ENCODE results near the gene C9orf153. TPM values are rescaled to one million over a fixed set of nuclear protein-coding genes. Genes with fewer than 3 reads are reported as not detected.

Gene C9orf153
- total RNA-seq, 1 experiment from 2014 or later = not detected

DNA sequence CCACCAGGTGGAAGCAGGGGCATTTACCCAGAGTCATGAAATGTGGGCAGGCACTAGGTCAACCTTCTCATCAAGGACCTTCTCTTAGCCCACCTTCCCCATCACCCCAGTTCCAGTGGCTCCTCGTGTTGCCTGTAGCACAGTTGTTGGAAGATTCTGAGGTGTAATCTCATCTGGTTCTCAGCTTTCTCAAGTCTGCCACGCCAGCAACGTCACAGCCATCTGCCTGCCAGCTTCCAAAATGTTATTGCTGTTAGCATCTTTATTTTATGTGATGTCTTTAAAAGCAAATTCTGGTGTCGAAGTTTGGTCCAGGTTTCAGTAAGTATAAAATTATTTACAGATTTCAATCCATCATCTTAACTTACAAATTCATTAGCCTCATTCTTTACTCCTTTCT lies 10.7 kb downstream of the C9orf153 start:
- TF ChIP-seq, protein P1, sequence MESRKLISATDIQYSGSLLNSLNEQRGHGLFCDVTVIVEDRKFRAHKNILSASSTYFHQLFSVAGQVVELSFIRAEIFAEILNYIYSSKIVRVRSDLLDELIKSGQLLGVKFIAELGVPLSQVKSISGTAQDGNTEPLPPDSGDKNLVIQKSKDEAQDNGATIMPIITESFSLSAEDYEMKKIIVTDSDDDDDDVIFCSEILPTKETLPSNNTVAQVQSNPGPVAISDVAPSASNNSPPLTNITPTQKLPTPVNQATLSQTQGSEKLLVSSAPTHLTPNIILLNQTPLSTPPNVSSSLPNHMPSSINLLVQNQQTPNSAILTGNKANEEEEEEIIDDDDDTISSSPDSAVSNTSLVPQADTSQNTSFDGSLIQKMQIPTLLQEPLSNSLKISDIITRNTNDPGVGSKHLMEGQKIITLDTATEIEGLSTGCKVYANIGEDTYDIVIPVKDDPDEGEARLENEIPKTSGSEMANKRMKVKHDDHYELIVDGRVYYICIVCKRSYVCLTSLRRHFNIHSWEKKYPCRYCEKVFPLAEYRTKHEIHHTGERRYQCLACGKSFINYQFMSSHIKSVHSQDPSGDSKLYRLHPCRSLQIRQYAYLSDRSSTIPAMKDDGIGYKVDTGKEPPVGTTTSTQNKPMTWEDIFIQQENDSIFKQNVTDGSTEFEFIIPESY (IDR thresholded peaks at IDR 0.05; ENCODE audit: extremely low read depth, insufficient replicate concordance, low read length) = no peak
- no peak for TF ChIP-seq ZFX (IDR thresholded peaks at IDR 0.05)
- no peak for TF ChIP-seq YY1 (IDR thresholded peaks at IDR 0.05; ENCODE audit: extremely low read depth, insufficient replicate concordance, low read depth, low read length)
- TF ChIP-seq SP1 (IDR thresholded peaks at IDR 0.05; ENCODE audit: low read depth) = no peak
- TF ChIP-seq EGR1 (IDR thresholded peaks at IDR 0.05; ENCODE audit: low read depth) = no peak
- no peak for TF ChIP-seq JUND (IDR thresholded peaks at IDR 0.05)
- TF ChIP-seq ZNF274 (IDR thresholded peaks at IDR 0.05; ENCODE audit: low read depth, low read length) = no peak
- TF ChIP-seq, protein P2, sequence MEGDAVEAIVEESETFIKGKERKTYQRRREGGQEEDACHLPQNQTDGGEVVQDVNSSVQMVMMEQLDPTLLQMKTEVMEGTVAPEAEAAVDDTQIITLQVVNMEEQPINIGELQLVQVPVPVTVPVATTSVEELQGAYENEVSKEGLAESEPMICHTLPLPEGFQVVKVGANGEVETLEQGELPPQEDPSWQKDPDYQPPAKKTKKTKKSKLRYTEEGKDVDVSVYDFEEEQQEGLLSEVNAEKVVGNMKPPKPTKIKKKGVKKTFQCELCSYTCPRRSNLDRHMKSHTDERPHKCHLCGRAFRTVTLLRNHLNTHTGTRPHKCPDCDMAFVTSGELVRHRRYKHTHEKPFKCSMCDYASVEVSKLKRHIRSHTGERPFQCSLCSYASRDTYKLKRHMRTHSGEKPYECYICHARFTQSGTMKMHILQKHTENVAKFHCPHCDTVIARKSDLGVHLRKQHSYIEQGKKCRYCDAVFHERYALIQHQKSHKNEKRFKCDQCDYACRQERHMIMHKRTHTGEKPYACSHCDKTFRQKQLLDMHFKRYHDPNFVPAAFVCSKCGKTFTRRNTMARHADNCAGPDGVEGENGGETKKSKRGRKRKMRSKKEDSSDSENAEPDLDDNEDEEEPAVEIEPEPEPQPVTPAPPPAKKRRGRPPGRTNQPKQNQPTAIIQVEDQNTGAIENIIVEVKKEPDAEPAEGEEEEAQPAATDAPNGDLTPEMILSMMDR (IDR thresholded peaks at IDR 0.05 in 2 of 3, conservative IDR thresholded peaks at IDR 0.05 in 1 of 3; ENCODE audit: borderline replicate concordance in 1 of 3, insufficient read depth in 1 of 3, low read depth in 2 of 3, low read length in 2 of 3) = no peak
- no peak for TF ChIP-seq ELF1 (IDR thresholded peaks at IDR 0.05; ENCODE audit: borderline replicate concordance, low read depth)
- TF ChIP-seq TCF7L2 (IDR thresholded peaks at IDR 0.05; ENCODE audit: borderline replicate concordance, extremely low read depth, insufficient read depth, insufficient read length) = no peak
- TF ChIP-seq EZH2phosphoT487 (IDR thresholded peaks at IDR 0.05; ENCODE audit: borderline replicate concordance) = no peak
- no peaks in the 10 kb centered on the region for H3K9me2 ChIP-seq (ENCODE audit: insufficient read depth)
- H3K79me2 ChIP-seq (ENCODE audit: insufficient read depth, low read length) = no peaks in the 10 kb centered on the region
- no peaks in the 10 kb centered on the region for H3K36me3 ChIP-seq (ENCODE audit: control insufficient read depth in 1 of 2, insufficient read depth in 2 of 2, low read length in 2 of 2)
- H3K4me2 ChIP-seq (ENCODE audit: low read length) = no peak overlapping the region
- no peak for DNase-seq (ENCODE audit: low read depth, low spot score)
- ChIA-PET POLR2A (interaction anchor here (0.6 kb wide), 1 partner anchor 232 kb away, joined by 3 read pairs; no protein-coding TSS in a partner anchor), CTCF (no interaction called here), RAD21 (ENCODE audit: low non-redundant PET in 1 of 2, low total read pairs in 2 of 2, uncharacterized antibody in 2 of 2, unreplicated experiment in 2 of 2) (no interaction called here)
- H3K27ac ChIP-seq (ENCODE audit: low read depth, low read length) = no peak overlapping the region
- H3K9me3 ChIP-seq (ENCODE audit: control insufficient read depth in 1 of 2, insufficient read depth in 1 of 2, low read depth in 1 of 2, low read length in 2 of 2) = no peaks in the 10 kb centered on the region
- ATAC-seq = no peak
- no TSS peak for BruUV-seq (replicated peaks)
- no peak overlapping the region for H3K4me3 ChIP-seq (replicated peaks in 1 of 2; ENCODE audit: low read depth in 1 of 2, low read length in 2 of 2)
- intact Hi-C loops (cut with micrococcal nuclease) = no loop called here
- no peak overlapping the region for H3K9ac ChIP-seq (ENCODE audit: low read length)
- H2AFZ ChIP-seq (ENCODE audit: low read depth, low read length, poor library complexity, severe bottlenecking) = no peak overlapping the region
- H3K27me3 ChIP-seq (ENCODE audit: insufficient read depth, low read length) = no peaks in the 10 kb centered on the region
- H4K20me1 ChIP-seq (ENCODE audit: insufficient read depth) = no peaks in the 10 kb centered on the region
- no peaks in the 10 kb centered on the region for H3K4me1 ChIP-seq (ENCODE audit: control insufficient read depth in 1 of 2, insufficient read depth in 2 of 2, low read length in 2 of 2)

Measured in HCT116 (cell line).